Lung (tissue), 12 donors: ENCODE results near the gene MYCBP. TPM values are rescaled to one million over a fixed set of nuclear protein-coding genes. Genes with fewer than 3 reads are reported as not detected.

Experiments
- ATAC-seq: fragments of 200-7000 bp; cut with Tn5 transposase; one replicate; pipeline ENCODE4 v1.9.1; 2020; ENCODE audit warnings: moderate number of reproducible peaks; ENCODE audit not compliant: insufficient read depth, low FRiP score
- DNase-seq, 3 donors: peaks; one replicate each; pipeline ENCODE4 v3.0.0-alpha.2; 2013 to 2017
- H3K27ac ChIP-seq, 2 donors: one replicate each; pipeline ENCODE4 v1.5.1; 2013; ENCODE audit warnings: mild to moderate bottlenecking in 2 of 2, moderate library complexity in 2 of 2, control low read depth in 1 of 2, inconsistent platforms in 1 of 2, low read depth in 1 of 2, low read length in 1 of 2
- H3K27me3 ChIP-seq, 3 donors: one replicate each; pipeline ENCODE4 v1.5.1; 2013; ENCODE audit warnings: low read length in 2 of 3; ENCODE audit not compliant: control insufficient read depth in 3 of 3, insufficient read depth in 3 of 3
- H3K36me3 ChIP-seq, 4 donors: one replicate each; pipeline ENCODE4 v1.5.1; 2013; ENCODE audit warnings: low read length in 4 of 4, mild to moderate bottlenecking in 1 of 4, moderate library complexity in 1 of 4; ENCODE audit not compliant: control insufficient read depth in 4 of 4, insufficient read depth in 4 of 4
- H3K4me1 ChIP-seq, 5 donors: one replicate each; pipeline ENCODE4 v1.5.1; 2013; ENCODE audit warnings: low read length in 5 of 5, mild to moderate bottlenecking in 2 of 5, moderate library complexity in 1 of 5; ENCODE audit not compliant: control insufficient read depth in 5 of 5, insufficient read depth in 5 of 5
- H3K4me3 ChIP-seq: one replicate; pipeline ENCODE4 v1.5.1; 2013; ENCODE audit warnings: mild to moderate bottlenecking, control low read depth, moderate library complexity
- H3K9ac ChIP-seq, 2 donors: one replicate each; pipeline ENCODE4 v1.5.1; 2013; ENCODE audit warnings: low read length in 2 of 2, control low read depth in 1 of 2; ENCODE audit not compliant: insufficient read depth in 1 of 2
- H3K9me3 ChIP-seq, 4 donors: one replicate each; pipeline ENCODE4 v1.5.1; 2013; ENCODE audit warnings: low read length in 3 of 4, mild to moderate bottlenecking in 1 of 4, moderate library complexity in 1 of 4; ENCODE audit not compliant: control insufficient read depth in 4 of 4, insufficient read depth in 3 of 4
- WGBS, 2 donors: extraction: QIAGEN DNeasy Blood & Tissue Kit; methylation state at CpG; one replicate each; pipeline ENCODE4 v1.1.7; 2013; 5-methylcytosine and 5-hydroxymethylcytosine counted together
- polyA plus RNA-seq, 2 donors: library from polyadenylated mRNA; stranded (reverse); fragments of 200-250 nt; gene quantifications; one replicate each; pipeline ENCODE4 v1.2.1, GENCODE V29; 2013
- total RNA-seq, 2 donors: library from RNA; depleted of rRNA in 1 of 2; stranded (reverse); fragments of >200 nt in 1 of 2; gene quantifications; one replicate each; pipeline ENCODE4 v1.2.1, GENCODE V29; 2014 to 2021
- TF ChIP-seq, protein P1 (sequence below): IDR thresholded peaks from 2 replicates; pipeline ENCODE4 v1.5.1; 2012; ENCODE audit warnings: mild to moderate bottlenecking; ENCODE audit errors: control extremely low read depth, extremely low read depth
- donor health status: control.
- donor health status: control.
- donor health status: Bipolar disorder and iron deficiency.
- donor health status: healthy.
- donor health status: DM: yes; HTN: yes; CAD: no.

MYCBP gene
- total and polyA plus RNA-seq, 4 donors = 11.2 to 26.6 (median 13.9) TPM

DNA sequence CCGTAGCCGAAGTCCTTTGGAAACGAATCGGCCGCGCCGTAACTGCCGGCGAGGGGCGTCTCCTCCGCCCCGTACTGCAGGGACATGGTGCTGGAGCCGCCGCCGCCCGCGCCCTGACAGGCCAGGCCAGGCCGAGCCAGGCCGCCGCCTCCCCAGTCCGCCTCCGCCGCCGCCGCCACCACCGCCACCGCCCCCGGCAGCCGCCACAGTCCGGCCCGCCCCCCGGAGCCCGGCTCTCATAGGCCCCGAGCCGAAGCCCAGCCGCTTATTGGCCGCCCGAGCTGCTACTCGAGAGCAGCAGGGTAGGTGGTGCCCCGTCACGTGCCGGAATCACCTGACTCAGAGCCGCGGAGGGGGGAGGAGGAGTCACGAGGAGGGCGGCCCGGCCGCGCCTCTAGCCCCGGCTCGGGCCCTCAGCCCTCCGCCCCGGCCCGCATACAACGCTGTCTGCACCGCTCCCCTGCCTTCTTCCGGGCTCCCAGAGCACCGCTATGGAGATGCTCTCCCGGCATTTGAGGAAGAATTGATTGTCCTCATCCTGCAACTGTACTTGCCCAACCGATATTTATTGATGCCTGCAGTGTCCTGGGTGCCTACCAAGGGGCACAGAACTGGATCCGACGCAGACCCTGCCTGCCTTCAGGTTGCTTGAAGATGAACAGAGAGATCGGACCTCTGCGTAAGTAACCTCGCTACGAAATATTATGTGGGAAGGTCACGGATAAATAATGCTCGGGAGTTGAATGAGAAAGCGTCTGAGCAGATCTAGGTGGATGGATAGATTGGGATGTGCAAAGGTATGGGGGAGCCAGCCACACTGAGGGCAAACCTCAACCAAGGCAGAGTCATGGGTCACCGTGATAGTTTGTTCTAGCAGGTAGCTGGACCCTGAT, 13.3 kb downstream of the MYCBP start, which contains the start of gene RRAGC:
RRAGC (minus strand) TSS at position 212 of the 893 bp plus-strand sequence; CDS start at position 86, 126 bp downstream.
- TF ChIP-seq, protein P1, sequence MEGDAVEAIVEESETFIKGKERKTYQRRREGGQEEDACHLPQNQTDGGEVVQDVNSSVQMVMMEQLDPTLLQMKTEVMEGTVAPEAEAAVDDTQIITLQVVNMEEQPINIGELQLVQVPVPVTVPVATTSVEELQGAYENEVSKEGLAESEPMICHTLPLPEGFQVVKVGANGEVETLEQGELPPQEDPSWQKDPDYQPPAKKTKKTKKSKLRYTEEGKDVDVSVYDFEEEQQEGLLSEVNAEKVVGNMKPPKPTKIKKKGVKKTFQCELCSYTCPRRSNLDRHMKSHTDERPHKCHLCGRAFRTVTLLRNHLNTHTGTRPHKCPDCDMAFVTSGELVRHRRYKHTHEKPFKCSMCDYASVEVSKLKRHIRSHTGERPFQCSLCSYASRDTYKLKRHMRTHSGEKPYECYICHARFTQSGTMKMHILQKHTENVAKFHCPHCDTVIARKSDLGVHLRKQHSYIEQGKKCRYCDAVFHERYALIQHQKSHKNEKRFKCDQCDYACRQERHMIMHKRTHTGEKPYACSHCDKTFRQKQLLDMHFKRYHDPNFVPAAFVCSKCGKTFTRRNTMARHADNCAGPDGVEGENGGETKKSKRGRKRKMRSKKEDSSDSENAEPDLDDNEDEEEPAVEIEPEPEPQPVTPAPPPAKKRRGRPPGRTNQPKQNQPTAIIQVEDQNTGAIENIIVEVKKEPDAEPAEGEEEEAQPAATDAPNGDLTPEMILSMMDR = no peak
- peaks cover 0 to 19% (median 10%) of the 10 kb centered on the region in 5 donors for H3K4me1 ChIP-seq
- H3K9me3 ChIP-seq = no peaks in the 10 kb centered on the region
- ATAC-seq = peak; percentile 94
- peaks cover 7 to 26% (median 9%) of the 10 kb centered on the region in 4 donors for H3K36me3 ChIP-seq
- peak within 1 kb of the TSS; percentile 39 to 91 for H3K9ac ChIP-seq
- DNase-seq = peak; percentile 99
- no peaks in the 10 kb centered on the region for H3K27me3 ChIP-seq
- H3K27ac ChIP-seq = peak within 1 kb of the TSS; percentile 87 to 93
- 0% methylated on average over 40 to 70 of the region's 70 CpGs for whole genome bisulfite sequencing, 2 donors
- H3K4me3 ChIP-seq = peak within 1 kb of the TSS; percentile 96

DNA sequence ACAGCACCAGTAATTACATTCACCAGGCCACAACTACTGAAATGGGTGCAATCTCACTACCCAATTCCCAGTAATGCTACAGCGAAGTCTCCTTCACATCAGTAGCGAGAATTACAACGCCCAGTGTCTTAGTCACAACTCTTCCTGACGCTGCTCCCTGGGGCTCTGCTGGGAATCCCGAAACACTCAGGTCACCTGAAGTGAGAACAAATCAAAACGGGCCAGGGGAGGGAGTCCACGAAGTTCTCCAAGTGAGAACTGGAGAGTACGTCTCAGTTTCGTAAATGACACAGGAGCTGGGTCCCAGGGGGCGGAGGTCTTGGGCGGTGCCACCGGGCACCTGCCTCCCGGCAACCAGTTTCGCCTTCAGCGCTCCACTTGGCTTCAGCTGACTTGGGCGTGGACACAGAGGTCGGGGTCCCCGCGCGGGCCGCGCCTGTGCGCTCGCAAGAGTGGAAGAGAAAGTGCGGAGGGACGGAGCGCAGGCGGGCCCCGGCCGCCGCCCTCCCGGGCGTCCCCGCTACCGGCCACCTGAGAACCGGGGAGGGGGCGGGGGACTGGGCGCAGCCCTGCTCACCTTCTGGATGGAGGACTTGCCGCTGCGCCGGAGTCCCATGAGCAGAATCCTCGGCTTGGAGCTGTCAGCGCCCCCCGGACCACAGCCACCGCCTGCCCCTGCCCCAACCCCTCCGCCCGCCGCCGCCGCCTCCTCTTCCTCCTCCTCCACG, 14.2 kb downstream of the MYCBP start:
- 1% methylated on average over 36 to 51 of the region's 51 CpGs for WGBS, 2 donors
- H3K9ac ChIP-seq = peak overlapping the region; percentile 39 to 91
- DNase-seq (peak in 2 of 3 donors; percentile 18 to 38), ATAC-seq (peak; percentile 48)
- TF ChIP-seq, protein P1 = no peak
- peak overlapping the region; percentile 87 to 93 for H3K27ac ChIP-seq
- peak overlapping the region; percentile 96 for H3K4me3 ChIP-seq
- peaks cover 7 to 25% (median 10%) of the 10 kb centered on the region in 4 donors for H3K36me3 ChIP-seq
- H3K4me1 ChIP-seq = peaks cover 0 to 19% (median 10%) of the 10 kb centered on the region in 5 donors
- H3K9me3 ChIP-seq = no peaks in the 10 kb centered on the region
- H3K27me3 ChIP-seq = no peaks in the 10 kb centered on the region

DNA sequence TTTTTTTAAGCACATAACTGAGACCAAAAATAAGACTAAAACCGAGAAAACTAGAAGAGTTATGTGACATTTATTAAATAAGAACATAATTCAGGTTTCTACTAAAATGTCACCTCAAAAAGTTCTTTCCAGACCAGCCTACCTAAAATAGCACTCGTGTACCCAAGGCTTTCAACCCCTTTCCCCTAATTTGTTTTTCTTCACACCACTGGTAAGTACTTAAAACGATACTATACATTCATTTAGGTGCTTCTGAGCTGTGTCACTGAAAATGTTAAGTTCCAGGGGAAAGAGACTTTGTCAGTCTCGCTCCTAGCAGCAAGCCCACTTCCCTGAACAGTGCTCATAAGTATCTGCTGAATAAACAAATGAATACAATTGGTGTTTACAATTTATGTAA, 20.4 kb downstream of the MYCBP start:
- TF ChIP-seq, protein P1 = no peak
- Histone ChIP-seq H3K4me1 (peaks cover 0 to 9% (median 0%) of the 10 kb centered on the region in 5 donors), H3K36me3 (peaks cover 7 to 29% (median 24%) of the 10 kb centered on the region in 4 donors)

More for the DNA sequence above, 20.4 kb downstream of the MYCBP start:
- WGBS, 2 donors = 65 to 73% methylated on average over 4 of the region's 4 CpGs
- ATAC-seq = no peak
- Histone ChIP-seq H3K4me3 (no peak overlapping the region), H3K9me3 (no peaks in the 10 kb centered on the region), H3K9ac (no peak overlapping the region), H3K27ac (no peak overlapping the region), H3K27me3 (no peaks in the 10 kb centered on the region)
- DNase-seq = no peak
